Skin epidermis (tissue), 12 donors: Measurements from ENCODE around the gene CABP1.
A peak's percentile ranks its signal among the peaks of the same experiment; 100 is the strongest.

Experiments used
- H3K27ac ChIP-seq, 21 experiments: fragments of 200-600 bp; sonication (generic) in 11 of 21; one replicate each; pipeline ENCODE4 v1.5.0; 2020; ENCODE audit warnings: mild to moderate bottlenecking in 3 of 21, inconsistent platforms in 2 of 21, moderate library complexity in 2 of 21
- H3K4me3 ChIP-seq, 7 experiments: fragments of 200-600 bp; sonication (generic) in 2 of 7; one replicate each; pipeline ENCODE4 v1.5.0; 2020; ENCODE audit warnings: inconsistent platforms in 2 of 7, mild to moderate bottlenecking in 2 of 7, moderate library complexity in 1 of 7

CABP1 gene

DNA sequence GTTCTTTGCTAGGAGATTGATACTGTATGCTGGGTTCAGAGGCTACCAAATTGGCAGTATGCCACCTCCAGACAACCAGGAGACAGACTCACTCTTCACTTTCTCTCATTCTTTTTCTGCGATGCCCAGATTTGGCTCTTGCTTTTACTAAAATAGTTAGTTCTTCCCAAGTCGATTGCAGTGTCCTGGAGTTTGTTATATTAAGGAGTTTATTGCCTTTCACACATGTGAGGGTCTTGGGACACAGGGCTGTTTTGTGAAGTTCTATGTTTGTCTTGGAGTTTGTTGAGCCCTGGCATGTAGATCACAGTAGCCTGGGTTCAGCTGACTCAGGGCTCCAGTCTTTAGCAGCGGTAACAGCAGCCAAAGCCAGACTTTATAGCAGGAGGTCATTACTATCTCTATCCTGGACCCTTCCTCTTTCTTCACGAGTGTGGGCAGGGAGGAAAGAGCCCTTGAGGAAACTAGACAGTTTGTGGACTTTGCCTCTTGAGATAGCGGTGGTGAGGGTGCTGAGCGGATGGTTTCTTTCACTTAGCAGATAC lies 48.2 kb downstream of the CABP1 start:
- H3K27ac ChIP-seq = peak overlapping the region in 12 of 21 experiments; percentile 11 to 95 (median 88)
- peak overlapping the region; percentile 65 to 100 (median 86) for H3K4me3 ChIP-seq

DNA sequence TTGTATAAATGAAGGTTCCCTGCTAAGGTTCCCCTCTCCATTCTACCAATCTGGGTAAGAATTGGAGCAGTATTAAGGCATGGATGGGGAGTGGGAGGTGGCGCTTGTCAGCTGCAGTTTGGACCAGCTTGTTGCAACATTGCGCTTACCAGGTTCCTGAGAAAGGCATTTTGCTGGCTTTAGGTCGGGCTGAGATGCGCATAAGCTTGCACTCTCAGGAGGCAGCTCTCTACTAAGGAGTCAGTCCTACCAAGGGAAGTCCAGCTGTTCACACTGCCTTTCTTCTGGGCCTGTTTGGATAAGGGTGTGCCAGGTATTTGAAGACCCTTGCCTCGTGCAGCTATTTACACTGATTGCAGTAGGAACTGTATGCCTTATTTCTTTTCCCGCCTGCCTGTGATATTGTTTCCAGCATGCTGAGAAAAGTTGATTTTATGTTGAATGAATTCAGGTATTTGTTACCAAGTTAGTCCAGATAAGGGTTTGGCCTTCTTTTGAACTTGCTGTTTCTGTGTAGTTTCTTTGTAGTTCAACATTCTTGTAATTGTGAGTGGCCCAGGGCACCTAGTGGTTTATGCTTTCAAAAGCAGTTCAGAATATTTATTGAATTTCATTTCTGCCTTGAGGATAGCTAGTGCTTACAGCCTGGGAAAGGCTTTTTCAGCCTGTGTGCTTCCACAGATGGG lies 49.1 kb downstream of the CABP1 start:
- H3K27ac ChIP-seq = no peak overlapping the region
- peak overlapping the region in 1 of 7 experiments; percentile 65 for H3K4me3 ChIP-seq

DNA sequence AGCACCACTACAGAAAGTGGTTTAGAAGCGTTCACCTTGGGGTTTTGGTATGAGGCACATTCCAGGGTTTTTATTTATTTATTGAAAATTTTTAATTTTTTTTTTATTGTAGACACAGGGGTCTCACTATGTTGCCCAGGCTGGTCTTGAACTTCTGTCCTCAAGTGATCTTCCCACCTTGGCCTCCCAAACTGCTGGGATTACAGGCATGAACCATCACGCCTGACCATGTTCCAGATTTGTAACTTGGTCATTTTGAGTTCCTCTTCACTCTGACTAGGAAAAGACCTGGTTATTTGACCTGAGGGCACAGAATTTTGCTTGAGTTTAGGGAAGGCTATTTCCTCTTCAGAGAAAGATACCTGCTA lies 49.6 kb downstream of the CABP1 start:
- no peak overlapping the region for H3K27ac ChIP-seq
- H3K4me3 ChIP-seq = no peak overlapping the region

DNA sequence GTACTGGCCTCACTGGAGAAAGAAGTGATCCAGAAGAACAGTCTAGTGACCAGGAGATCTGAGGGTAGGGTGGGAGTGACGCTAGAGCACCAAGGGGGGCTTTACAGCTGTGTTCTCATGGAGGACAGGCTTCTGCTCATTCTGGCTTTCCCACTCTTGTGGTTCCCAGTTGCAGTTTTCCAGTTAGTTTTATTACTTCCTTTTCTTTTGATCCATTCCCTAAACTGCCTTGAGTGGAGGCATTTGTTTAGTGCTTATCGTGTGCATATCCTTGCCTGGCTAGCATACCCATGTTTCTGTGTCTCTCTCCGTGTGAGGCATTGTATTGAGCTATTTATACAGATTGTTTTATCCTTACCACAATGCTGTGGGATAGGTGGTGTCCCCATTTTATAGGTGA lies 50.6 kb downstream of the CABP1 start:
- Histone ChIP-seq H3K27ac (no peak overlapping the region), H3K4me3 (no peak overlapping the region)

DNA sequence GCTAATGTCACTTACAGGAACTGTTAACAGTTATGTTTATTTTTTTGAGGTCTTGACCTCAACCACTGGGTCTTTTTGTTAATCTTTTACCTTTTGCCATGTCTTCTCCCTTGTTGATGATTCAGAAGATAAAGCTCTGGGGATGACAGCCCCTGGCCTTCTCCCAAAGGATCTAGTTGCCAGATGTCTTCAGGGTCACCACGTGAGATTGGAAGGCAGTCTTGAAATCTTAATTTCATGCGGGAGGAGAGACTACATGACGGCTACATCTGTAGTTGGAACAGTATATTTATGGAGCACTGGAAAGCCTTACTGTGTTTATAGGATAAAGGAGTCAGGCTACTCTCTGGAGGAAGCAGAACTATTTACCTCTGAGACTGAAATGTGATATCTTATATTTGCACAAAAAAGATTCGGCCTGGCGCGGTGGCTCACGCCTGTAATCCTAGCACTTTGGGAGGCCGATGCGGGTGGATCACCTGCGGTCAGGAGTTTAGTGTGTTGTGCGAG lies 52.2 kb downstream of the CABP1 start:
- Histone ChIP-seq H3K4me3 (no peak overlapping the region), H3K27ac (no peak overlapping the region)

DNA sequence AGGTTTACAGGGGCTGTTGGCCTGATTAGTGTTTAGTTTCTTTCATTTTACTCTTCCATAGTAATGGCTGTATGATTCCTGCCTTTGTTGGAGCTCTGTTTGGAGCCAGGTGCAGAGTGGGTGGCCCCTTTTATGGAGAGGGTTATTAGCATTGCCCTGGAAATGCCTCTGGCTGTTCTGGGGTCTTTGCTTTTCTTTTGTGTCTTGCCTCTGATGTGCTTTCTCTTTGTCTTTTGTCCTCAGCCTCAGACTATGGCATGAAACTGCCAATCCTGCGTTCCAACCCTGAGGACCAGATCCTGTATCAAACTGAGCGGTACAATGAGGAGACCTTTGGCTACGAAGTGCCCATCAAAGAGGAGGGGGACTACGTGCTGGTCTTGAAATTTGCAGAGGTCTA lies 53.4 kb downstream of the CABP1 start:
- no peak overlapping the region for H3K27ac ChIP-seq

DNA sequence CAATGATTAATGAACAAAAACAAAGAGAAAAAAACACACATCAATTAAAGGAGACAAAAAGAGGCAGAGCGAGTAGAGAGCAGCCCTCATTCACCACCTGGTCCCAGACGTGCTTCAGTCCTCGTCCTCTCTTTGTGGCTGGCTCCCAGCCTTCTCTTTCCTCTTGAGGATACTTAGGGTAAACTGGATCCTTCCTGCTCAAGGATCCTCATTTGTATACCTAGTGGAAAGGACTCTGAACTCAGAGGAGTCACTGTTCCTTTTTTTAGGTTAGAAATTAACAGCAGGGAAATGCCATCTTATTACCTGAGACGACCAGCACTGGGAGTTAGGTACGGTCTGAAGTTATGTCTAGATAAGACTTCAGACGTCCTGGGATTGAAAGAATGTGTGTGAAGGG lies 56.2 kb downstream of the CABP1 start:
- Histone ChIP-seq H3K27ac (no peak overlapping the region), H3K4me3 (no peak overlapping the region)

More for the DNA sequence above, 53.4 kb downstream of the CABP1 start:
- H3K4me3 ChIP-seq = no peak overlapping the region

DNA sequence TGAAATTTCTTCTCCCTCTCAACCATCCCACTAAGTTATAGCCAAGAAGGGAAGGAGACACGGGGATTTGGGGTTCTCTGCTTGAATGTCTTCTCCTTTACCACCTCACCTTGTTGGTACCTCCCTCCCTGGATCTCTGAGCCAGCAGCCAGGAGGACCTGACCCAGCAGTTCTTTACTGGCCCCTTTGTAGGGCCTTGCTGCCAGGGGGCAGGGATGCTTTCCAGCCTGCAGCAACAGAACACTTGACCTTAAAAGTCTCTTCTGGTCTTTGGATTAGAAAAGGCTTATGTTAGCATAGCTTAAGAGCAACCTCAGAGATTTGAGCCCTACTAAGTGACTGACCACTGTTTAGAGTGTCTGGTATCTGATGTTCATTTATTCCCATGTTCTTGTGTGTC lies 56.9 kb downstream of the CABP1 start:
- Histone ChIP-seq H3K27ac (peak overlapping the region in 2 of 21 experiments; percentile 17 to 50), H3K4me3 (no peak overlapping the region)

DNA sequence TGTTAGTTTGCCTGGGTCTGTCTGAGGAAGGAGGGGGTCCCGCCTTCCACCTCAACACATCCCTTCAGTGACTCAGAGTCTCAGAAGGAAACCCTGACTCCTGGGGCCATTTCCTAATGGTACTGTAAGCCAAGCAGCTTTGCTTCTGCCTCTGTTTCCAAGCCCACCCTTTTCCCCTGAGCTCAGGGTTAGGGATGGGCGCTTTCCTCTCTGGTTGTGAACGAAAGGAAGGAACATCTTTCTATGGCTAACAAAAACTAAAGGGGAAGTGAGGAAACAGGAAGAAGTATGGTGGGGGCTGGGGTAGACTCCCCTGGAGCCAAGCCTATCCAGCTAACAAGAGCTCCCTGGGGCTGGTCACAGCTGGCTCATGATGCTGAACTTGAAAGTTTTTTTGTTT lies 58.2 kb downstream of the CABP1 start:
- H3K27ac ChIP-seq = peak overlapping the region in 7 of 21 experiments; percentile 0 to 61 (median 46)
- H3K4me3 ChIP-seq = no peak overlapping the region

DNA sequence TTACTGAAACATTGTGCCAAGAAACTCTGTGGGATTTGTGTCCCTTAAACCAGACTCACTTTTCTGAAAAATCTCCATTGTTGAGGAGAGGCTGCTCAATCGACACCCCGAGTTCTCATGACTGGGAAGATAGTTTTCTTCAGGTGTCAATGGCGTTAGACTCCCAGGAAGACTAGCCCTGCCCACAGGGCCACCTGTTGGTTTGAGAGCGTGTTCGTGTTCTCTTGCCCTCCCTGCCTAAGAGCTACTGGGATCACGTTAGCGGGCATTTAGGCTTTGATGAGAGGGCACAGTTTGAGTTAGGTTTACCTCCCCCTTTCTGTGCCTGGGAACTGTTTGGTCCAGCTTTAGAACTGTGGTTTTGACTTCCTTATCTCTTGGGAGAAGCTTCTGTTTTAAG lies 59.1 kb downstream of the CABP1 start:
- H3K4me3 ChIP-seq = no peak overlapping the region
- H3K27ac ChIP-seq = peak overlapping the region in 2 of 21 experiments; percentile 24 to 28

DNA sequence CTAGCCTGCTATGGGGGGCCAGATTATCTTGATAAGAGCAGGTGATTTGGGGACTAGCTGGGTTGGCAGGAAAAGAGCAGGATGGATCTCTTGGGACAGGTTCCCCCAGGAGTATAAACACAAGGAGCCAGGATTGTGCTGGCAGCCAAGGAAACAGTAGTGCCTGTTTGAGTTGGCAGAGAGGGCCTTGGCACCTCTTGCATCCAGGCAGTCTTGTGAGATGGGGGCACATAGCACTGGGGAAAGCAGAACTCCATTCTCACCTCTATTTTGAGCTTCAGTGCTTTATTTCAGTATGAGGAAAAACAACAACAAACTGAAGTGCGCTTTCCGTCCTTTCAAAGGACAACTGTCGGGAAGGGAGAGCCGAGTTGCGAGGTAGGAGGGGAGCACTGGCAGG lies 60.5 kb downstream of the CABP1 start:
- H3K27ac ChIP-seq = no peak overlapping the region
- no peak overlapping the region for H3K4me3 ChIP-seq

DNA sequence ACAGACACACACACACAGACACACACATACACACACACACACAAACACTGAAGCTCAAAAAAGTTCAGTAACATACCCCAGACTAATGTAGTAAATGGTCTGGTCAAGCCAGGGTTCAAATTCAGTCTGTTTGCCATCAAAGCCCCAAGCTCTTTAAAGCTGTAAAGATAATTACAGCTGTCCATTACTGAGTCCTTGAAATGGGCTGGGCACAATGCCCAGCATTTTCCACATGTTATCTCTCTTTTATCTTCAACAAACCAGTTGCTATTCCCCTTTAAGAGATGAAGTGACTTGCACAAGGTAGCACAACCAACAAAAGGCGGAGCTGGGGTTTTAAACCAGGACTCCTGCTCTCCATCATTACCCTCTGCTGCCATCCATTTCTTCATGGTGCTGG lies 62.2 kb downstream of the CABP1 start:
- Histone ChIP-seq H3K4me3 (no peak overlapping the region), H3K27ac (no peak overlapping the region)

DNA sequence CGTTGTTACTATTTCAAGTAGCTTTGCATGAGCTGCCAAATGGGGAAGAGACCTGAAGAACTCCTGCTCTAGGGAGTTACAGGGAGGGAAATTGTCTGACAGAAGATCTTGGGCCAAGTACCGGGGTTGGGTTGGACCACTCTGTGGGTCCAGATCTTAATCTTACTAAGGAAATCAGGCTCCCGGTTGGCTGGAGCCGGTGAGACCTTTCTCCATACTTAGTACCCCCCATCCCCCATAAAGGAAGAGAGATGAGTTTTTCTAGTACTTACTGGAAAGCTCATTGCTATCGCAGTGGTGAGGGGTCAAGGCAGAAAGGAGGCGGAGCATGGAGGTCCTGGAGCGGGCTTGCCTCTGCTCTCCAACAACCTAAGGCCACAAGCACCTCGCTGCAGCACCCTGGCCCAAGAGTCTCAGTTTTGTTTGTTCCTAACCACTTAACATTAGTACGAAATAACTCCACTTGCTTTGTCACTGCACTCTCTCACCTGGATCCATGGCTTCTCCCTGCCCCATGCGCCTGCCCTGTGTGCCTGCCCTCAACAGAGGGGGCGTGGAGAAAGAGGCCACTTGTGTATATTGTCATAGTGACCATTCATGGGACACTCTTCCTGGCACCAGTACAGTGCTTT lies 63.0 kb downstream of the CABP1 start:
- no peak overlapping the region for H3K27ac ChIP-seq
- no peak overlapping the region for H3K4me3 ChIP-seq

DNA sequence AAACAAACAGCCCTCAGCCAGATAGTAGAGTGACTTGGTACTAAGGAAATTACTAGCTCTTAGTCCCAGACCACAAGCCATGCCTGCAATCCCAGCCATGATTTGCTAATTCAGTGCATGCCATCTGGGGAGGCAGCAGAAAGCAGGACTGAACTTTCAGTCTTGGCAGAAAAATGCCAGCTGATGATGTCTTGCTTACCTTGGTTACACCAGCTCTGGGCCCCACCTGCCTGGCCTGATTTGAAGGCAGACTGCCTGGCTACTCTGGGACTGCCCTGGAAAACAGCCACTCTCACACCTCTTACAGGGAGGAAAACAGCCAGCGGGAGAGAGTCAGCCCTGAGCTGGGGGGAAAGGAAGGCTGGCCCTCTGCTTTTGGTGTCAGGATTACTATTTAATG lies 65.2 kb downstream of the CABP1 start:
- H3K4me3 ChIP-seq = no peak overlapping the region
- no peak overlapping the region for H3K27ac ChIP-seq

DNA sequence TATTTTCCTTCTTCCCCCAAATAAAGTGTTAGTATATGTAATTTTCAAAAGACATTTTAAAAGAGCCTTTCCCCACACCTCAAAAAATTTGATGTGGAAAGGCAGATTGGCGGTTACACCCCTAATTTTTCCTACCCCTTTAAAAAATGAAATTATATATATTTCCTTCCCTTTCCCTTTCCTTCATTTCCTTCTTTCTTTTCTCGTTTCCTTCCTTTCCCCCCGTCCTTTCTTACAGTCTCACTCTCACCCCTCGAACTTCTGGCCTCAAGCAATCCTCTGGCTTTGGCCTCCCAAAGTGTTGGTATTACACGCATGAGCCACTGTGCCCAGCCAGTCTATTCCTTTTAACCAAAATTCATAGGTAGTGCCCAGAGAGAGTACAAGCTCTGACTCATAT lies 65.6 kb downstream of the CABP1 start:
- Histone ChIP-seq H3K27ac (no peak overlapping the region), H3K4me3 (no peak overlapping the region)

DNA sequence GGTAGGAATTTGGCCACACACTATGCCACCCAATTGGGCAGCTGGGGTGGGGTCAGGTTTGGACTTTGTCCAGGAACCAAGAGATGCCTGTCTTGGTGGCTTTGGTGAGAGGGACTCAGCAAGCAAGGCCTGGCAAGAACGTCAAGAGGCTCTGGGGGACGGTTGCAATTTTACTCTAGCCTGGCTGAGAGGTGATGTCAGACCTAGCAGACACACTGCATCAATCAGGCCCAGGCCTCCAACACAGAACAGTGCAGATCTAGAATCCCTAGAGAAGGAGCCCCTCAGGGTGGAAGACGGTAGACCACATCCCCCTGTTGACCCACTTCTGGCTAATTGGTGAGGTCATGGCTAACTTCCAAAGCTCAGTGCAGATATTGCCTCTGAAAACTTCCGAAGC lies 68.2 kb downstream of the CABP1 start:
- H3K27ac ChIP-seq = no peak overlapping the region
- H3K4me3 ChIP-seq = no peak overlapping the region

DNA sequence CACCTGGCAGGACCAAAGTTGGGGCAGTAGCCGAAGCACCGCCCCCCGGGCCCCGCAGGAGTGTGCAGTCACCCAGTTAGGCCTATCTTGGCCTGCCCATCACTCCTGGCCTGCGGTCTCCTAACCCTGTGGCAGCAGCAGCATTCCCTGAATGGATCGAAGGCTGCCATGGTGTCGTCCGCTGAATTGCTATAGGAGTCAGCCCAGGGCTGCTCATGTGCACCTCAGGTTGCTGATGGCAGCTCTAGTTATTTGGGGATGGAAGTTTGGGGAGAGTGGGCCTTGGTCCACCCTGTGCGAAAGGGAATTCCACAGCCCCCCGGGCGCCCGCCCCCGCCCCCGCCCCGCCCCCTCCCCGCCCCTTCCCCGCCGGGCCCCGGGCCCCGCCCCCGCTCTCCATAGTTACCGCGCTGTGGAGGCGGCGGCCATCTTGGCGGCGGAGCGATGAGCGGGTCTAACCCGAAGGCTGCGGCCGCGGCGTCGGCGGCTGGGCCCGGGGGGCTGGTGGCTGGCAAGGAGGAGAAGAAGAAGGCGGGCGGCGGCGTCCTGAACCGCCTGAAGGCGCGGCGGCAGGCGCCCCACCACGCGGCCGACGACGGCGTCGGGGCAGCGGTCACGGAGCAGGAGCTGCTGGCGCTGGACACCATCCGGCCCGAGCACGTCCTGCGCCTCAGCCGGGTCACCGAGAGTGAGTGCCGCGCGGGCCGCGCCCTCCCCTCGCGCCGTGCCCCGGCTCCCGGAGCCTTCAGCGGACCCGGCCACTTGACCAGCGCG lies 69.8 kb downstream of the CABP1 start, which contains the start of gene UNC119B:
UNC119B (plus strand) TSS at position 428 of the 774 bp plus-strand sequence; CDS start at position 445, 17 bp downstream.
- Histone ChIP-seq H3K4me3 (peak within 1 kb of the TSS; percentile 66 to 96 (median 84)), H3K27ac (peak within 1 kb of the TSS; percentile 53 to 95 (median 86))

DNA sequence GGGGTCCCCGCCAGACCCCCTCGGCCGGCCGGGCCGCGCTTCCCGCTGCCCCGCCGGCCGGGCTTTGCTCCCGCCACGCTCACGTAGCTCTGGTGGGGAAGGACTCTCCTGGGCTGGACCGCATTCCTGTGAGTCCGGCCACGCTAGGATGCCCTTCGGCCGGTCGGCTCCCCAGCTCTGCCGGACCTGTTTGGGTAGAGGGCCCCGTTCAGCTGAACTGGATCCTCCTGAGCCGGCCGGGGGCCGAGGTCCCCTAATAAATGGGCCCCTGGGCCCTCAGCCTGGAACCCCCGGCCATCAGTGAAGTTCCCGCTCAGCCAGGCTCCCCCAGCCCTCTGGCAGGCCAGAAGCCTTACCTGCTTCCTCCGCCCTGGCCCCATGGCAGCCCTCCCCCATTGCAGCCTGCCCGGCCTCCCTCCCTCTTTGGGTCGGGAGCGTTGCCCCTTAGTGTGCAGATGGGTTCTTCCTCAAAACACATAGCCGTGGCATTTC lies 70.4 kb downstream of the CABP1 start:
- peak overlapping the region in 20 of 21 experiments; percentile 60 to 95 (median 86) for H3K27ac ChIP-seq
- peak overlapping the region; percentile 66 to 96 (median 84) for H3K4me3 ChIP-seq

DNA sequence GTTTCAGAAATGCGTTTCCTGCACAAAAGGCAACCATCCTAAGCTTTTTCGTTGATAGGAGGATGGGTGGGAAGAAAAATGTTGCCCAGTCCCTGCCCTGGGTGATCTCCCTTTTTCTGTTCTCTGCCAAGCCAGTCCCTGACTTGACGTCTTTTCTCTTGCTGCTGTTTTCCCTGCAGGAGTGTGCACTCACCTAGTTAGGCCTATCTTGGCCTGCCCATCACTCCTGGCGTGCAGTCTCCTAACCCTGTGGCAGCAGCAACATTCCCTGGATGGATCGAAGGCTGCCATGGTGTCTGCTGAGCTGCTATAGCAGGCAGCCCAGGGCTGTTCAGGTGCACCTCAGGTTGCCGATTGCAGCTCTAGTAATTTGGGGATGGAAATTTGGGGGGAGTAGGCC lies 71.0 kb downstream of the CABP1 start:
- Histone ChIP-seq H3K27ac (peak overlapping the region in 12 of 21 experiments; percentile 82 to 95 (median 86)), H3K4me3 (peak overlapping the region; percentile 66 to 96 (median 84))

DNA sequence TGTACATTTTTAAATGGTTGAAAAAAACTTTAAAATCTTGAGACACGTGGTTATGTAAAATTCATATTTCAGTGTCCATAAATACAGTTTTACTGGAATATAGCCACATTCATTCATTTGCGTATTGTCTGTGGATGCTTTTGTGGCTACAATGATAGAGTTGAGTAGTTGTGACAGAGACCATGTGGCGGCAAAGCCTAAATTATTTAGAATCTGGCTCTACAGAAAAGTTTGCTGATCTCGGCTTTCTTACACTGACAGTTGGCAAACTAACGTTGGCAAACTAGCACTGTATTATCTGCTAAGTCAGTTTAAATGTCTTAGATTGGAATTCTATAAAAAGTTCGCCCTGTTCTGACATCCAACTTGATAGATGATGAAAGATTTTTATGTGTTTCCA lies 72.2 kb downstream of the CABP1 start:
- H3K4me3 ChIP-seq = no peak overlapping the region
- H3K27ac ChIP-seq = no peak overlapping the region
